GM18508 (cell line): ENCODE data around the gene ARL9.
"Not testable (repeated sequence)": the region's sequence is repeated elsewhere in the genome, so short reads cannot be mapped to it uniquely, and the experiment has no call there.

Experiments used
- ATAC-seq: cut with Tn5 transposase; IDR thresholded peaks from one replicate; pipeline ENCODE4 v1.9.1; 2021; ENCODE audit warnings: moderate number of reproducible peaks; ENCODE audit not compliant: insufficient read depth, unreplicated experiment

The ARL9 gene, protein sequence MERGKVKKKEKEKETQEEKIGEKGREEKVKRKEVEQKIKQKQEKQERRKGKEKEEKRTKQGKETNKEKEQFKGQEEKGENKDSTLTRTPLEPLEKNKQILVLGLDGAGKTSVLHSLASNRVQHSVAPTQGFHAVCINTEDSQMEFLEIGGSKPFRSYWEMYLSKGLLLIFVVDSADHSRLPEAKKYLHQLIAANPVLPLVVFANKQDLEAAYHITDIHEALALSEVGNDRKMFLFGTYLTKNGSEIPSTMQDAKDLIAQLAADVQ

DNA sequence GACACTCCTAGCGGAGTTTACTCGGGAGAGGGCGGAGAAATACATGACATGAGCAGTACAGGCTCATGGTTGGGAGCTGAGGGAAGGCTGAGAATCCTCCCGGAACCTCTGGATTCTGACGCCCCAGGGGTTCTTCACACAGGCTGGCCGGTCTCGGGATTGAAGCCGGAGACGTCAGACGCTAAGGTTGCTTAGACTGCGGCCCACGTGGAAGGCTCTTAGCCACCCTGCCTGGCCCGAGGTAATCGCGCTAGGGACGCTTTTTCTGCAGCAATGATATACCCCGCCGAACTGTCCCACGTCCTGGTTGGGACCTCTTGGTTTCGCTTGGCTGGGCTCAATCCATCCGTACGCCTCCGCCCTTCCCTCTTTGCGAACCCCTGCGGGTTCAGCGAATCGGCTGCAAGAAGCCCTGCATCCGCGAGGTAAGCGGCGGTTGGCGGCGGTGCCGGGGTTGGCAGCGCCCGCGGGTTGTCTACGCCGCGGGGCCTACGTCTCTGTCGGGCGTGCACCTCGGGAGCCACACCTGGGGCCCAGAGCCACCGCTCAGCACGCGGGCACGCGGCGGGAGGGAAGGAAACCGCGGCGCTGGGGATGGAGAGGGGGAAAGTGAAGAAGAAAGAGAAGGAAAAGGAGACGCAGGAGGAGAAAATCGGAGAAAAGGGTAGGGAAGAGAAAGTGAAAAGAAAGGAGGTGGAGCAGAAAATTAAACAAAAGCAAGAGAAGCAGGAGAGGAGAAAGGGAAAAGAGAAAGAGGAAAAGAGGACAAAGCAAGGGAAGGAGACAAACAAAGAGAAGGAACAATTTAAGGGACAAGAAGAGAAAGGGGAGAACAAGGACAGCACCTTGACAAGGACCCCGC, at the start of gene ARL9:
ARL9 (plus strand) TSS at position 523 of the 862 bp plus-strand sequence; CDS start at position 595, 72 bp downstream.
- no peak for ATAC-seq

DNA sequence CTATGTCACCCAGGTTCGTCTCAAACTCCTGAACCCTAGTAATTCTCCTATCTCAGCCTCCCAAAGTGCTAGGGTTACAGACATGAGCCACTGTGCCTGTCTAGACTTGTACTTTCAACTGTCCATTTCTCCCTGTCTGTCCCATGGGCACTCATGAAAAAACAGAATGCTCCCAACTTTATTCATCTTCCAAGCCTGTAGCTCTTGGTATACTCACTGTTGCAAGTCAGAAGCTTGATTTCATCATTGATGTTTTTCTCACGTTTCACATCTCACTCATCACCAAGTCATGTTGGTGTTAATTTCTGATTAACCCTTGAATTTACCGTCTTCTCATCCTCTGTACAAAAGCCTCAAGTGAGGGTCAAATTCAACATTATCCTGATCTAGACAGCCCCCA, 45.5 kb upstream of the ARL9 start:
- ATAC-seq, result no peak

DNA sequence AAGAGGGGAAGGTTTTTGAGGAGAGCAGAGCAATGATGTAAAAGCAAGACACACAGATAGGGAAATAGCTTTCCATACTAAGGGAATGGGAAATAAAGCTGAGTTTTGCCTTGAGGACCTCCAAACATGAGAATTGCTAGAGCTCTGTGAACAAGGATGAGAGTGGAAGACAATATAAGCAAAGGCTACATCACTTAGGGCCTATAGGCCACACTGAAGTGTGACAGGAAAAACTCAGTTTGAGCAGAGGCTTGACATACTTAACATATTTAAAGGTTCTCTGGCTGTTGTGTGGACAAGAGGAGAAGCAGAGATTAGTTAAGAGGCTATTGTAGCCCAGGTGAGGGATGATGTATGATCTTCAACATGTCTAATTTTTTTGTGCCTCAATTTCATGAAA, 43.4 kb upstream of the ARL9 start:
- ATAC-seq, result no peak

DNA sequence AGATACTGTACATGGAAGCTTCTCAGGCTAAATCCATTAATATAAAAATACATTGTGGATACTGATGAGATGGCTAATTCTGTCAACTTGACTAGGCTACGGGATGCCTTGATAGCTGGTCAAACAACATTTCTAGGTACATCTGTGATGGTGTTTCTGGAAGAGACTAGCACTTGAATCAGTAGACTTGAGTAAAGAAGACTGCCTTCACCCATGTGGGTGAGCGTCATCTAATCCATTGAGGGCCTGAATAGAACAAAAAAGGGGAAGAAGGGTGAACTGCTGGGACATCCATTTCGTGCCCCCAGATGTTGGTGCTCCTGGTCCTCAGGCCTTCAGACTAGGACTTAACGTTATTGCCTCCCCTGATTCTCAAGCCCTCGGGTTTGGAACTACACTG, 41.9 kb upstream of the ARL9 start:
- ATAC-seq, result no peak

DNA sequence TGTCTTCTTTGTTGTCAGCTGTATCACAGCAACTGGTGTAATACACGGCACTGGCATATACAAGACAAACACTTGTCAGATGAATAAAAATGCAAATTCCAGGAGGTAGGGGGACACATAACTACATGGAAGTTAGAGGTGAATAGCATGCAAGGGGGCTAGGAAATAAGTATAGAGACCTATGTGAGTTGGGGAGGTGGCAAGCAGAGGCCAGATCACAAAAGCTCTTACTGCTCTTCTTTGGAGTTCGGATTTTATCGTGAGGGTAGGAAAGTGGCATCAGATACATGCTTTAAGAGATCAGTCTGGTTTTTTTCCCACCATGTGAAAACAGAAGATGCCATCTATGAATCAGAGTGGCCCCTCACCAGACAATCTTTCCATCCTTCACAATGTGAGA, 41.0 kb upstream of the ARL9 start:
- ATAC-seq, result no peak

DNA sequence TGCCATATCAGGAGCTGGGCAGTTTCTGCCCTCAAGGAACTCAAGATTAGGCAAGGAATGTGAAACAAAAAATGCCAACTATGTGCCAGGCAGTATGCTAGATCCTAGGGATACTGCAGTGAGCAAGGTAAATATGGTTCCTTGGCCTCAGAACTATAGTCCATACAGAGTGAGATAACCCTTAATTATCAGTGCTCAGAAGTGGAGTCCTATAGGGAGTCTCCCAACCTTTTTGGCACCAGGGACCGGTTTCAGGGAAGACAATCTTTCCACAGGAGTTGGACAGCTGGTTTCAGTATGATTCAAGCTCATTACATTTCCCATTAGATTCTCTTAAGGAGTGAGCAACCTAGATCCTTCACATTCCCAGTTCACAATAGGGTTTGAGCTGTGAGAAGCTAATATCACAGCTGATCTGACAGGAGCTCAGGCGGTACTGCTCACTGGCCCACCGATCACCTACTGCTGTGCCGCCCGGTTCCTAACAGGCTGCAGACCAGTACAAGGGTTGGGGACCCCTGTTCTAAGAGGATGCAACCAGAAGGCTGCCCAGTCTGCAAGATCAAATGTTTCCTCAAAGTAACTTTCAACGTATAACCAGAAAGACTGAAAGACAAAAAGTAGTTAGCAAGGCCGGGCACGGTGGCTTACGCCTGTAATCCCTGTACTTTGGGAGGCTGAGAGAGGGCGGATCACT, 39.8 kb upstream of the ARL9 start:
- ATAC-seq, result no peak

DNA sequence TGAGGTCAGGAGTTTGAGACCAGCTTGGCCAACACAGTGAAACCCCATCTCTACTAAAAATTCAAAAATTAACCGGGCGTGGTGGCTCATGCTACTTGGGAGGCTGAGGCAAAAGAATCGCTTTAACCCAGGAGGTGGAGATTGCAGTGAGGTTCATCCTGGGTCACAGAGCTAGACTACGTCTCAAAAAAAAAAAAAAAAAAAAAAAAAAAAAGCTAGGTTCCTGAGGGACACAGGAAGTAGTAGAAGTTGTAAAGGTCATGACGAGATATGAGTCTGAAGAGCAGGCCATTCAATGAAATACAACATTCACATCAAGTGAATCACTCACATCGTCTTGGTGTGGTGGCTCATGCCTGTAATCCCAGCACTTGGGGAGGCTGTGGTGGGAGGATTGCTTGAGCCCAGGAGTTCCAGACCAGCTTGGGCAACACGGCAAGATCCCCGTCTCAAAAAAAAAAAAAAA, 39.3 kb upstream of the ARL9 start:
- ATAC-seq, result not testable (repeated sequence)

DNA sequence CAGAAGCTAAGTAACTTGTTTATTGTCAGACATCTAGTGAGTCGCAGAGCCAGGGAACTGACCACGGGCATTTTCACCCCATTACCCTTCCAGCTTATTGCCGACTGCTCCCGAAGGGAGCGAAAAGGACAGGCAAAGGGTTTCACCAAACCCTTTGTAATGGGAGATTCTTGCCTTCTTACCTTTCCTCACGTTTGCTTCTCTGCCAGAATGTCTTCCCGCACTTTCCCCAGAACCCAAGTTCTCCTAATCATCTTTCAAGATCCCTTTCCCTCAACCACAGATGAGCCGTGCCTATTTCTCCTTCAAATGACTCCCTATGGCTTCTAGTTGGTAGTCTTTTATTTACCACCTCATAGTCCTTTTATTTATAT, 38.7 kb upstream of the ARL9 start:
- no peak for ATAC-seq

DNA sequence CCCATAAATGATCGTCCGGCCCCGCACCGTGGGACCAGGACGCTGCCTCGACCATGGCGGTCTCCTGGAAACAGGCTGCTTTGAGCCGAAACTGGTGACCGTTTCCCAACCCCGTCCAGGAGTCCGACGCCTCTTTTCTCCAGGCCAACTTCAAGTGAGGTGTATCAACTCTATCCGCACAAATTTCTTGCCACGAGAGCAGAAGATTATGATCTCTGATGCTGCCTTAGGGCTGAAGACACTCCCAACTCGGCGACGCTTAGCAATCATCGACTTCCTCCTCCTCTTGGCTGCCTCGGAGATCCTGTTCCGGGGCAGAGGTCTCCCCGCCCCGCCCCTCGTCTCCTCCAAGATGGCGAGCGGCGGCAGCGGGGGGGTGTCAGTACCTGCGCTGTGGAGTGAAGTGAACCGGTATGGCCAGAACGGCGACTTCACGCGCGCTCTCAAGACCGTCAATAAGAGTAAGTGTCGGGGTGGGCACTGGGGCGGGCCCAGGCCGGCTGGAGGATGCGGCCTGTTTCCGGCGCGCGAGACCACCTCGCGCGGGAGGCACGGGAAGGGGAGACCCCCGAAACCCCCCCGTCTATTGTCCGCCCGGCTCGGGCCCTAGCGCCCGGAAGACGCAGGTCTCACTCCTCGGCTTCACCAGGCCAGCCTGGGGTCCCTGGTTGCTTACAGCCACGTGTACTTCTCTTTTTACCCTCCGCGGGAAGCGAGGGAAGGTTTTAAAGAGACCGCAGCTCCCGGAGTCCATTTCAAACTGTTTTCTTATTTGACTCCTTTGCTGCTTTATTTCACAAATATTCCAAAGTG, 38.1 kb upstream of the ARL9 start, which contains the start of gene SRP72:
SRP72 (plus strand) TSS at position 334 of the 813 bp plus-strand sequence; CDS start at position 353, 19 bp downstream.
- peak; percentile 85 for ATAC-seq

DNA sequence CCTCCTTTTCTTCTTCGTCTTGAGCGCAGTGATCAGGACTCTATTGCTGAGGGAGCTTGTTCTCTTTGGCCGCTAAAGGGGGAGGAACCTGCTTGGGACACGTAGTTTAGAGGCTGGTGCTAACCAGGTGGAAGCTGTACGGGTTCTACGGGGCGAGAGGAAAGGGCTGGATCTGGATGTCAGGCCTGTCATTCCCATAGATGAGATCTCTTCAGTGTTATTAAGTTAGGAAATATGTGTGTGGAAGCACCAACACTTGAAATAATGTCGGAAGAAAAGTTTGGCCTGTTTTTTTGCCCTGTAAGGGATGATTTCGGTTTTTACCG, 37.5 kb upstream of the ARL9 start:
- no peak for ATAC-seq

DNA sequence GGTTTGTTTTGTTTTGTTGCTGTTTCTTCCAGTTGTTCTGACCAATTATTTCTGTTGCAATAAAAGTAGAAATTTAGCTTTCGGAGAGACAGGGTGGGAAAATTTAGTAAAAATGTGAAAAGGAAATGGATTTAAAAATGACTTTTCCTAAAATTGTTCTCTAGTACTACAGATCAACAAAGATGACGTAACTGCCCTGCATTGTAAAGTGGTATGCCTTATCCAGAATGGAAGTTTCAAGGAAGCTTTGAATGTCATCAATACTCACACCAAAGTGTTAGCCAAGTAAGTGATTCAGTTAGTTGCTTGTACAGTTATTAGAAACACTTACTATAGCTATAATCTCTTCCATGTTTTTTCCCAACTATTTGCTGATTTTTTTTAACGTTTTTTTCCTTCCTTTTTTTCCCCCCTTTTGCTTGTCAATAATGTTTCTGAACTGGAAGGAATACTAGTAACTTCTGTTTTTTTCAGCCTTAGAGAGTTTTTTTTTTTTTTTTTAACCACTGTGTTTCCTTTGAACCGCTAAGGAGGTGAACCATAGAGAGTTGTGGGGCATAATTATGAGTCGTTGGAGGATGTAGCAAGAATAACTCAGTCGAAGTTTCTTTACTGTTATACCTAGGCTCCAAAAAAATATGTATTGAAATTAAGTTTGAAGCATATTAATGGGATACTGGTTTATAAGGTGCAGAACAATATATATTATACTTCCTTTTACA, 35.9 kb upstream of the ARL9 start:
- ATAC-seq, result no peak

DNA sequence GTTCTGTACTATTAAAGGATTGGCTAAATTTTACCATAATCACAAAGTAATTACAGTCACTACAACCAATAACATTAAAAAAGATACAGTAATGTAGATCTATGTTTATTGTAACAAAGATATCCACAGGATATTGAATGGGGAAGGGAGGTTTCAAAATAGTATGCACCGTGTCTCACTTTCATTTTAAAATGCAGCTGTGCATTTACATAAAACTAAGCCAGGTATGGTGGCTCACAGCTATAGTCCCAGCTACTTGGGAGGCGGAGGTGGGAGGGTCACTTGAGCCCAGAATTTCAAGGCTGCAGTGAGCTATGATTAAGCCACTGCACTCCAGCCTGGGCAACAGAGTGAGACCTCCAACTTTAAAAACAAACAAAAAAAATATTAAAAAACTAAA, 29.7 kb upstream of the ARL9 start:
- ATAC-seq, result peak; percentile 85

DNA sequence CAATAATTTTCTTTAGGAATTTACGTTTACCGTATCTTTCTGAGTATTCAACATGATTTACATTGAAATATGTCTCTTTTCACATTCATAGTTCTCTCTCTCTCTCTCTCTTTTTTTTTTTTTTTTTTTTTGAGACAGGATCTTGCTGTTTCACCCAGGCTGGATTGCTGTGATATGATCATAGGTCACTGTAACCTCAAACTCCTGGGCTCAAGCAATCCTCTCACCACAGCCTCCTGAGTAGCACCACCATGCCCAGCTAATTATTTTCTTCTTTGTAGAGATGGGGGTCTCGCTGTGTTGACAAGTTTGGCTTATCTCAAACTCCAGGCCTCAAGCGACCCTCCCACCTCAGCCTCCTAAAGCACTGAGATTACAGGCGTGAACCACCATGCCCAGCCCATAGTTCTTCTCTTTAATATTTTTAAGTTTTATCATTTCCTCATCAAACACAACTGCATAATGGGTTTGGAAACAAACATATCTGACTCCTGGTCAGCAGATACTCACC, 28.3 kb upstream of the ARL9 start:
- ATAC-seq, result no peak

DNA sequence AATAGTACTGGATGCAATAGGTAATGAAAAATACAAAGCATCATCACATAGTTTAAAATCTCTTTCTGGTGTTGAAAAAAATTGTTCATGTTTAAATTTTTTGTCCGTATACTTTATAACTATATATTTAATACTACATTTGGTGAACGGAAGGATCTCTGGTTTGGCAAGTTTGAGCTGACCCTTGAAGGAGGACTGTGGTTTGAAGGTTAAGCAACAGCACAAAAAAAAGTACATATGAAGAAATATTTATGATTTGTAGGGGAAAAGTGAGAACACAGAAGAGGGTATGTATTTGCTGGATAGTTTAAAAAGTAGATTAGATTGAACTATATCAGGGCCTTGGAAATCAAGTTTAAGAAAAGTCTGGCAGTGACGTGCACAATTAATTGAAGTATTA, 24.9 kb upstream of the ARL9 start:
- no peak for ATAC-seq

DNA sequence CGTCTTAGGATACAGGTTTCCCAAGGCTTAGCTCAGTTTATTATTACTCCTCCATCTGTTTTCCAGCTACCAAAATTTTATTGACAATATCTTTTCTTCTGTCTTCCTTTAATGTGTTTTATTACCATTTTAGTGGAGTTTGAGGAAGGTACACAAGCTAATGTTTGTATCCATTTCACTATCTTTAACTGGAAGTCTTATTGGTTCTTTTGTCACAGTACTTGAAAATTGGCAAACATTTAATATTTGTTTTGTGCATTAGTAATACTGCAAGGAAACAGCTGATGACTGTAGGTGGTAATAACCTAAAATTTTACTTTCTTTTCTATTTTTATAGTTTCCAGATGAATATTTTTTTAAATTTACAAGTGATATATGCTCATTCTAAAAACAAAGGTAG, 9.3 kb upstream of the ARL9 start:
- ATAC-seq, result no peak

DNA sequence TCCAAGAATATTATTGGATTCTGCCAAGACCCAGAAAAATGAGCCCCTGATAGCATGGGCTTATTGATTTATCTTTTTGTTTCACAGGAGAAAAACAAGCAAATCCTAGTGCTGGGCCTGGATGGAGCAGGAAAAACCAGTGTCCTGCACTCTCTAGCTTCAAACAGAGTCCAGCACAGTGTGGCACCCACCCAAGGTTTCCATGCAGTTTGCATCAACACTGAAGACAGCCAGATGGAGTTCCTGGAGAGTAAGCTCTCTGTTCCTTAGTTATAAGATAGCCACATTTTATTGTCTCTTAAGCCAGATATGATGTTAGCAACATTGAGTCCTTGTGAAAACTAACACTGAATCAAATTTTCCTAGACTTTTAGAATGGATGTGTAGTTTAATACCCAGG, 5.5 kb downstream of the ARL9 start:
- no peak for ATAC-seq

DNA sequence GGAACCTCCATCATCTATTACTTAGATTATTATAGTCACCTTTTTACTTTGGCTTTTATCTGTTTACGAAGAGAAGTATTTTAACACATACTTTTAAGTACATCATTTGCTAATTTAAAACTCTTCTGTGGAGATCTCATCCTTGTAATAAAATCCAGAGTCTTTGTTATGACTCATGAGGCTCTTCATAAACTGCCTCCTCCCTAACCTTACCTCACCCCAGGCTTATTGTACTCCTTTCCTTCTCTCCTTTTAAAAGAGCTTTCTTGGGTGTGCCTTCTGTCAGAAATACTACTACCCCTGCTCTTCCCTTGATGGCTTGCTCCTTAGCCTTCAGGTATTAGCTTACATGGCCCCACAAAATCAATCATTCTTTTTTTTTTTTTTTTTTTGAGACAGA, 6.6 kb downstream of the ARL9 start:
- no peak for ATAC-seq

DNA sequence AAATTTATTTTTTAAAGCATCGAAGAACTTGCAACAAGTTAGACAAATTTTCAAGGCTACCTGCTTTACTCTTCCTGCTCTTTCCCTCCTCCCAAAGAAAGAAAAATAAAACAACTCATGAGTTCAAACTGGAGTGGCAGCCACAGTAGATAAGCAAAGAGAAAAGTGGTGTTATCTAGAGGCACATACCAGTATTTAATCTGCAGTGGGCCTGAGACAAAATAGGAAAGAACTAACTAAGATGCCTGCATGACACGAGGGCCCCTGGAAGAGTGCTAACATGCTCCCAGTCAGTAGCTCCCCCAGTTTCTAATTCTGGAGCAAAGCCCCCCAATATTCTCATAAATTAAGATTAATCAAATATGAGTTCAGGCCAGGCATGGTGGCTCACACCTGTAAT, 7.9 kb downstream of the ARL9 start:
- no peak for ATAC-seq
